H1 (cell line): Measurements from ENCODE around the gene MCF2L. TPM values are rescaled to one million over a fixed set of nuclear protein-coding genes. Genes with fewer than 3 reads are reported as not detected.
A peak's percentile ranks its signal among the peaks of the same experiment; 100 is the strongest.

Experiments
- CTCF ChIA-PET: fragments of 300-600 bp; sonication (Branson Sonifier 250); formaldehyde crosslinking; loops from one replicate; lab custom pipeline; 2021; ENCODE audit not compliant: partially characterized antibody; lab: Charles Lee
- POLR2A ChIA-PET: fragments of 300-600 bp; sonication (Branson Sonifier 250); formaldehyde crosslinking; loops from one replicate; lab custom pipeline; 2021; ENCODE audit warnings: inconsistent platforms; ENCODE audit not compliant: partially characterized antibody; lab: Charles Lee
- DNase-seq, 2 experiments: peaks; one replicate each; pipeline versions ENCODE4 v3.0.0 to v3.0.0-alpha.2; 2010 to 2022; ENCODE audit warnings: low spot score in 2 of 2, low read depth in 1 of 2, mixed read lengths in 1 of 2
- FAIRE-seq: peaks from 2 replicates; lab custom pipeline; 2011; peaks lifted over from hg19 to GRCh38; lab: Jason Lieb, UNC
- H2AFZ ChIP-seq: 2 replicates; pipeline ENCODE4 v1.8.1; 2012; ENCODE audit warnings: low read length, inconsistent platforms
- H2AK5ac ChIP-seq: 2 replicates; pipeline ENCODE4 v1.6.1; 2013; ENCODE audit warnings: low read depth, low read length
- H2BK120ac ChIP-seq: replicated peaks from 2 replicates; pipeline ENCODE3; 2013; ENCODE audit warnings: low read depth, low read length, inconsistent platforms
- H2BK12ac ChIP-seq: 2 replicates; pipeline ENCODE4 v1.6.1; 2013; ENCODE audit warnings: low read depth, low read length
- H2BK15ac ChIP-seq: 2 replicates; pipeline ENCODE4 v1.6.1; 2013; ENCODE audit warnings: low read length
- H2BK20ac ChIP-seq: 2 replicates; pipeline ENCODE4 v1.6.1; 2013; ENCODE audit warnings: low read length
- H2BK5ac ChIP-seq: 2 replicates; pipeline ENCODE4 v1.6.1; 2013; ENCODE audit warnings: low read depth, low read length
- H3K14ac ChIP-seq: 2 replicates; pipeline ENCODE4 v1.6.1; 2013; ENCODE audit warnings: inconsistent platforms; ENCODE audit not compliant: insufficient read length
- H3K18ac ChIP-seq: 2 replicates; pipeline ENCODE4 v1.6.1; 2013; ENCODE audit warnings: low read length; ENCODE audit errors: extremely low read depth
- H3K23ac ChIP-seq: 2 replicates; pipeline ENCODE4 v1.6.1; 2013; ENCODE audit warnings: inconsistent platforms; ENCODE audit not compliant: insufficient read length
- H3K23me2 ChIP-seq: 2 replicates; pipeline ENCODE4 v1.6.1; 2013; ENCODE audit warnings: low read depth, low read length
- H3K27ac ChIP-seq: 2 replicates; pipeline ENCODE4 v1.6.1; 2011; ENCODE audit warnings: low read depth, low read length, inconsistent platforms
- H3K27me3 ChIP-seq, 4 experiments: replicated peaks in 1 of 4; 1 replicate in 1 of 4; 2 replicates in 3 of 4; pipeline versions ENCODE4 v1.6.1 to v1.8.1; 2011 to 2013; ENCODE audit warnings: low read length in 3 of 4, mild to moderate bottlenecking in 3 of 4, inconsistent platforms in 2 of 4, mixed read lengths in 2 of 4, moderate library complexity in 1 of 4; ENCODE audit not compliant: control insufficient read depth in 3 of 4, insufficient read depth in 3 of 4; ENCODE audit errors: extremely low read depth in 1 of 4
- H3K36me3 ChIP-seq, 4 experiments: 2 replicates each; pipeline versions ENCODE4 v1.6.1 to v1.8.1; 2011 to 2013; ENCODE audit warnings: mild to moderate bottlenecking in 4 of 4, low read length in 3 of 4, moderate library complexity in 2 of 4, control low read depth in 1 of 4, inconsistent platforms in 1 of 4; ENCODE audit not compliant: insufficient read depth in 4 of 4, control insufficient read depth in 2 of 4
- H3K4ac ChIP-seq: replicated peaks from 2 replicates; pipeline ENCODE3; 2013; ENCODE audit warnings: low read length, low read depth, mixed read lengths, inconsistent platforms; ENCODE audit not compliant: insufficient read length
- H3K4me1 ChIP-seq, 4 experiments: replicated peaks in 1 of 4; 1 replicate in 1 of 4; 2 replicates in 3 of 4; pipeline versions ENCODE4 v1.6.1 to v1.8.1; 2011 to 2013; ENCODE audit warnings: low read length in 3 of 4, inconsistent platforms in 2 of 4, mixed read lengths in 1 of 4; ENCODE audit not compliant: insufficient read depth in 4 of 4, control insufficient read depth in 3 of 4
- H3K4me2 ChIP-seq, 2 experiments: 2 replicates each; pipeline versions ENCODE4 v1.6.1 to v1.8.1; 2011 to 2013; ENCODE audit warnings: low read depth in 2 of 2, low read length in 2 of 2, control low read depth in 1 of 2, inconsistent platforms in 1 of 2, mild to moderate bottlenecking in 1 of 2; ENCODE audit not compliant: insufficient read depth in 1 of 2
- H3K4me3 ChIP-seq, 4 experiments: fragments of 200-600, 300-600 bp in 1 of 4; sonication (generic), shearing (Covaris generic), sonication (Bioruptor Twin) in 1 of 4; 2 replicates each; pipeline versions ENCODE4 v1.5.1 to v1.8.1; 2011 to 2016; ENCODE audit warnings: low read length in 4 of 4, low read depth in 3 of 4, control low read depth in 2 of 4, inconsistent platforms in 2 of 4, mild to moderate bottlenecking in 2 of 4, mixed read lengths in 1 of 4, moderate library complexity in 1 of 4; ENCODE audit not compliant: insufficient read depth in 2 of 4; ENCODE audit errors: extremely low read depth in 1 of 4
- H3K56ac ChIP-seq: replicated peaks from 2 replicates; pipeline ENCODE3; 2013; ENCODE audit warnings: low read depth, mild to moderate bottlenecking, mixed read lengths, low read length, inconsistent platforms; ENCODE audit not compliant: insufficient read length
- H3K79me1 ChIP-seq: 2 replicates; pipeline ENCODE4 v1.6.1; 2013; ENCODE audit warnings: low read depth, low read length, control low read depth
- H3K79me2 ChIP-seq, 2 experiments: 2 replicates each; pipeline versions ENCODE4 v1.6.1 to v1.8.1; 2012 to 2013; ENCODE audit warnings: low read length in 2 of 2, mild to moderate bottlenecking in 2 of 2, inconsistent platforms in 1 of 2; ENCODE audit not compliant: insufficient read depth in 2 of 2, control insufficient read depth in 1 of 2
- H3K9ac ChIP-seq, 4 experiments: replicated peaks in 1 of 4; 1 replicate in 1 of 4; 2 replicates in 3 of 4; pipeline versions ENCODE4 v1.6.1 to v1.8.1; 2011 to 2013; ENCODE audit warnings: low read depth in 3 of 4, low read length in 3 of 4, control low read depth in 2 of 4, mild to moderate bottlenecking in 2 of 4, moderate library complexity in 2 of 4, inconsistent platforms in 1 of 4; ENCODE audit errors: extremely low read depth in 1 of 4
- H3K9me3 ChIP-seq, 2 experiments: 2 replicates each; pipeline versions ENCODE4 v1.6.1 to v1.8.1; 2012 to 2013; ENCODE audit warnings: mild to moderate bottlenecking in 2 of 2, moderate library complexity in 2 of 2, control low read depth in 1 of 2, inconsistent platforms in 1 of 2, low read depth in 1 of 2, low read length in 1 of 2, mixed read lengths in 1 of 2; ENCODE audit not compliant: insufficient read depth in 2 of 2
- H4K20me1 ChIP-seq, 2 experiments: replicated peaks in 1 of 2; 2 replicates each; pipeline versions ENCODE3 to v1.8.1; 2011 to 2013; ENCODE audit warnings: inconsistent platforms in 2 of 2, low read length in 2 of 2, mild to moderate bottlenecking in 1 of 2; ENCODE audit not compliant: insufficient read depth in 2 of 2, control insufficient read depth in 1 of 2
- H4K5ac ChIP-seq: 2 replicates; pipeline ENCODE4 v1.6.1; 2013; ENCODE audit warnings: low read length, low read depth, mixed read lengths, inconsistent platforms; ENCODE audit not compliant: insufficient read length
- H4K8ac ChIP-seq: 2 replicates; pipeline ENCODE4 v1.8.0; 2013; ENCODE audit warnings: mild to moderate bottlenecking, moderate library complexity, low read length, inconsistent platforms; ENCODE audit not compliant: insufficient read depth; ENCODE audit errors: extremely low read depth
- H4K91ac ChIP-seq: replicated peaks from 2 replicates; pipeline ENCODE3; 2013; ENCODE audit warnings: low read length, mixed read lengths, inconsistent platforms; ENCODE audit not compliant: insufficient read length
- NANOG ChIP-seq: IDR thresholded peaks from 2 replicates; pipeline ENCODE4 v1.6.1; 2011; ENCODE audit warnings: low read length, low read depth, mild to moderate bottlenecking, inconsistent platforms; ENCODE audit not compliant: insufficient read depth, poor library complexity, severe bottlenecking
- WGBS, 2 experiments: shearing (Covaris generic) in 1 of 2; methylation state at CpG; one replicate each; pipeline versions ENCODE4 v1.1.6 to v1.1.7; 2013 to 2015; ENCODE audit warnings: low lambda C conversion rate in 2 of 2, mixed read lengths in 2 of 2, inconsistent platforms in 1 of 2, low coverage in 1 of 2, missing lambda C conversion rate in 1 of 2; ENCODE audit not compliant: insufficient replicate concordance in 2 of 2, insufficient coverage in 1 of 2, insufficient read length in 1 of 2; ENCODE audit errors: extremely low coverage in 1 of 2, missing lambda C conversion rate in 1 of 2; 5-methylcytosine and 5-hydroxymethylcytosine counted together
- polyA plus RNA-seq, 7 experiments: library from polyadenylated mRNA; depleted of rRNA in 3 of 7; stranded (reverse) in 5 of 7; unstranded in 2 of 7; fragments of >200 nt in 5 of 7; fragments of 200-250 nt in 2 of 7; gene quantifications; 1 replicate in 5 of 7; 2 replicates in 1 of 7; 4 replicates in 1 of 7; pipeline versions ENCODE4 v1.2.1 to v1.2.3, GENCODE V29; 2011 to 2013; ENCODE audit warnings: missing spikeins in 2 of 7, mixed read lengths in 2 of 7
- total RNA-seq: library from RNA; stranded (reverse); fragmentation: NEBNext Ultra II Directional; extraction: Animal tissue kit (Norgen Biotek cat#: 25700); gene quantifications from 2 replicates; pipeline ENCODE4 v1.2.1, GENCODE V29; 2021

MCF2L gene
- total and polyA plus RNA-seq, 2 of the 8 experiments (the other 6 are each of a cell fraction or from before 2014, with no cell fraction given), result 10.1 to 24.4 TPM

DNA sequence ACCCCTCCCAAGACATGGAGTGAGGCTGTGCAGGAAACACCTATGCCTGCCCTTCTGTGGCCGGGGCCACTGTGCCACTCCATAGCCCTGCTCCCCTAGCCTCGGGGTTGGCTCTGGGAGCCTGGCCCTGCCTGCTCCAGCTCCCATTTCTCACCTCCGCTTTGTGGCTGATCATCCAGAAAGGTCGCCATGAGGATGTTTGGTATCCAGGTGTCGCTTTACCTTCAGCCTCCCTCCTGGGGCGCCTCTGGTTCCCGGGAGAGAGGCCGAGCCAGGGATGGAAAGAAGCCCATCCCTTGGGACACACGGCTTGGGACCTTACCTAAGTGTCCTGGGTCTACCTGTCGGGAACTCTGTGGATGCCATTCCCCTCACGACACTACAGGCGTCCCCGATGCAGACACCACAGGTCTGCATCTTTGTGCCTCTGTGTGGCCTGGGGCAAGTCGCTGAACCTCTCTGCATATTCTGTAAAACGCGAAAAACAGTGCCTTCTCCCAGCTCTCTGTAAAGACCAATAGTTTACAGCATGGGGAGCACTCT lies 3.4 kb upstream of the MCF2L start:
- Histone ChIP-seq H2BK5ac (no peak overlapping the region), H3K23ac (no peak overlapping the region), H3K27me3 (peaks cover 0 to 8% (median 4%) of the 10 kb centered on the region in 4 experiments; a peak in 4 of 7 replicates), H2BK15ac (no peak overlapping the region), H2BK120ac (no peak overlapping the region), H4K91ac (no peak overlapping the region), H3K4me2 (no peak overlapping the region), H3K4me3 (no peak overlapping the region), H3K23me2 (peaks cover 14% of the 10 kb centered on the region), H2BK12ac (no peak overlapping the region), H3K36me3 (no peaks in the 10 kb centered on the region), H3K27ac (no peak overlapping the region), H4K8ac (0 out of 2 replicates have a peak overlapping the region, but pooled peaks have one; percentile 53), H3K4ac (no peak overlapping the region), H2AFZ (no peak overlapping the region), H3K9me3 (no peaks in the 10 kb centered on the region), H3K79me2 (no peaks in the 10 kb centered on the region), H4K5ac (no peak overlapping the region), H3K56ac (no peak overlapping the region)
- 85% methylated on average over 16 of the region's 16 CpGs; no CpG with 5 or more reads in 1 of the 2 experiments for WGBS, 2 experiments
- no peak for DNase-seq
- no peak for TF ChIP-seq NANOG
- TF ChIP-seq, all 59 proteins: peak for 0
- Histone ChIP-seq H3K79me1 (peaks cover 5% of the 10 kb centered on the region; the same call in 1 of the 2 replicates), H3K9ac (no peak overlapping the region), H4K20me1 (peaks cover 3 to 17% of the 10 kb centered on the region in 2 experiments), H2BK20ac (no peak overlapping the region), H3K18ac (no peak overlapping the region), H2AK5ac (no peak overlapping the region), H3K14ac (no peak overlapping the region), H3K4me1 (peaks cover 0 to 3% (median under 1%) of the 10 kb centered on the region in 4 experiments; a peak in 2 of 7 replicates)
- POLR2A ChIA-PET, result interaction anchor here (0.9 kb wide), 1 partner anchor 8 kb away, joined by 4 read pairs; no protein-coding TSS in a partner anchor
- CTCF ChIA-PET, result interaction anchor here (0.8 to 2.6 kb wide), 4 partner anchors 33 to 92 kb away, joined by 3 to 10 read pairs (median 4); no protein-coding TSS in a partner anchor
- no peak for FAIRE-seq
